K562 (cell line): ENCODE measurements around the gene GINS3. TPM values are rescaled to one million over a fixed set of nuclear protein-coding genes. Genes with fewer than 3 reads are reported as not detected.

Source experiments
- ATAC-seq: fragments of 200-7000 bp; cut with Tn5 transposase; 3 replicates; pipeline ENCODE4 v1.9.1; 2020; ENCODE audit warnings: moderate library complexity
- BruUV-seq: library from RNA; stranded (reverse); fragments of 400-500 nt; replicated peaks from 2 replicates; lab custom pipeline; 2021; lab: Mats Ljungman, UMichigan
- CTCF ChIA-PET: fragments of 300-600 bp; formaldehyde crosslinking; extraction: SDS; loops from one replicate; lab custom pipeline; 2021; ENCODE audit warnings: low intra/inter-chr PET ratio; lab: Yijun Ruan, JAX
- POLR2A ChIA-PET: fragments of 300-600, 350-650 bp; sonication (Branson Sonifier 250); formaldehyde crosslinking; extraction: SDS; loops from one replicate; lab custom pipeline; 2021; ENCODE audit warnings: antibody characterized with exemption, inconsistent platforms; lab: Yijun Ruan, JAX
- DNase-seq, 4 experiments: peaks; one replicate each; pipeline versions ENCODE4 v3.0.0 to v3.0.0-alpha.2; 2011 to 2018; ENCODE audit warnings: low spot score in 3 of 4, mixed read lengths in 3 of 4; ENCODE audit errors: extremely low read depth in 1 of 4
- FAIRE-seq: peaks from 2 replicates; lab custom pipeline; 2011; peaks lifted over from hg19 to GRCh38; lab: Jason Lieb, UNC
- H2AFZ ChIP-seq: 2 replicates; pipeline ENCODE4 v1.6.0; 2011; ENCODE audit warnings: low read depth, low read length, control low read depth, inconsistent platforms
- H3K27ac ChIP-seq: fragments of 200-600 bp; 3 replicates; pipeline ENCODE4 v1.8.0; 2011; ENCODE audit warnings: low read depth, mild to moderate bottlenecking, control low read depth, inconsistent platforms, low read length, moderate library complexity, mixed read lengths; ENCODE audit errors: extremely low read depth
- H3K27me3 ChIP-seq, 2 experiments: fragments of 300-600 bp in 1 of 2; 2 replicates in 1 of 2; 3 replicates in 1 of 2; pipeline versions ENCODE4 v1.6.0 to v1.8.0; 2011; ENCODE audit warnings: inconsistent platforms in 2 of 2, low read length in 2 of 2, mild to moderate bottlenecking in 1 of 2, mixed read lengths in 1 of 2, moderate library complexity in 1 of 2; ENCODE audit not compliant: control insufficient read depth in 2 of 2, insufficient read depth in 2 of 2
- H3K36me3 ChIP-seq: fragments of 300-600 bp; 3 replicates; pipeline ENCODE4 v1.8.0; 2011; ENCODE audit warnings: mild to moderate bottlenecking, low read length, inconsistent platforms; ENCODE audit not compliant: control insufficient read depth, insufficient read depth
- H3K4me1 ChIP-seq, 2 experiments: fragments of 200-600 bp in 1 of 2; replicated peaks in 1 of 2; 2 replicates in 1 of 2; 3 replicates in 1 of 2; pipeline versions ENCODE4 v1.5.1 to v1.8.0; 2011; ENCODE audit warnings: inconsistent platforms in 2 of 2, low read length in 2 of 2, mild to moderate bottlenecking in 1 of 2, mixed read lengths in 1 of 2, moderate library complexity in 1 of 2; ENCODE audit not compliant: control insufficient read depth in 2 of 2, insufficient read depth in 2 of 2
- H3K4me2 ChIP-seq: 2 replicates; pipeline ENCODE4 v1.6.1; 2011; ENCODE audit warnings: low read length, control low read depth, inconsistent platforms, mixed read lengths; ENCODE audit not compliant: insufficient read depth
- H3K4me3 ChIP-seq: fragments of 200-600 bp; sonication (generic), shearing (Covaris generic); 2 replicates; pipeline ENCODE4 v1.5.1; 2016; ENCODE audit warnings: control low read depth, inconsistent platforms
- H3K79me2 ChIP-seq: fragments of 200-600 bp; 3 replicates; pipeline ENCODE4 v1.8.0; 2011; ENCODE audit warnings: low read length, inconsistent platforms; ENCODE audit not compliant: control insufficient read depth, insufficient read depth
- H3K9ac ChIP-seq, 2 experiments: 2 replicates each; pipeline versions ENCODE4 v1.6.0 to v1.6.1; 2011; ENCODE audit warnings: low read depth in 2 of 2, low read length in 2 of 2, control low read depth in 1 of 2, inconsistent platforms in 1 of 2, mild to moderate bottlenecking in 1 of 2, mixed read lengths in 1 of 2; ENCODE audit not compliant: insufficient read depth in 1 of 2
- H3K9me1 ChIP-seq: one replicate; pipeline ENCODE4 v1.6.0; 2011; ENCODE audit warnings: inconsistent platforms, mild to moderate bottlenecking, low read length, moderate library complexity; ENCODE audit not compliant: control insufficient read depth, insufficient read depth
- H3K9me3 ChIP-seq: replicated peaks from 2 replicates; pipeline ENCODE4 v1.5.1; 2011; ENCODE audit warnings: low read depth, low read length, inconsistent platforms; ENCODE audit not compliant: control insufficient read depth, insufficient read depth
- H4K20me1 ChIP-seq: replicated peaks from 2 replicates; pipeline ENCODE4 v1.6.1; 2011; ENCODE audit warnings: low read length, inconsistent platforms, mixed read lengths; ENCODE audit not compliant: control insufficient read depth, insufficient read depth
- KDM2B ChIP-seq: fragments of 250-450 bp; sonication (Bioruptor Pico); IDR thresholded peaks from 2 replicates; pipeline ENCODE4 v1.8.0; 2021; ENCODE audit warnings: mild to moderate bottlenecking, moderate library complexity
- ZNF766 ChIP-seq: fragments of 200-800 bp; sonication (Bioruptor generic); conservative IDR thresholded peaks from 2 replicates; pipeline ENCODE4 v1.6.1; 2016; ENCODE audit warnings: missing genetic modification characterization, missing compliant biosample characterization
- WGBS: fragments of 100-300 bp; shearing (Covaris generic); methylation state at CpG from one replicate; pipeline ENCODE4 v1.1.6; 2016; ENCODE audit warnings: low coverage, mixed read lengths; ENCODE audit not compliant: insufficient coverage; ENCODE audit errors: missing lambda C conversion rate; 5-methylcytosine and 5-hydroxymethylcytosine counted together
- in situ Hi-C: fragments of 300-500 bp; cut with MboI; formaldehyde crosslinking; loops from 4 replicates; pipeline ENCODE4 v1.15.0; 2018; ENCODE audit warnings: inconsistent platforms, mixed read lengths
- intact Hi-C: fragments of 100-400 bp; cut with micrococcal nuclease; formaldehyde crosslinking; loops from 2 replicates; pipeline ENCODE4 v1.14.2; 2022
- polyA plus RNA-seq, 8 experiments: library from polyadenylated mRNA; depleted of rRNA in 4 of 8; stranded (reverse) in 5 of 8; unstranded in 3 of 8; fragments of >200 nt; fragmentation: Nextera tagmentation in 2 of 8; fragmentation: Illumina TruSeq in 1 of 8; extraction: Ambion mirVana in 2 of 8; extraction: Trizol in 1 of 8; gene quantifications; 2 replicates each; pipeline versions ENCODE4 v1.2.1 to v1.2.3, GENCODE V29; 2011 to 2014; ENCODE audit warnings: inconsistent platforms in 1 of 8, missing spikeins in 1 of 8
- total RNA-seq, 7 experiments: library from RNA; depleted of rRNA in 6 of 7; stranded (reverse); fragments of >200 nt in 6 of 7; fragmentation: Illumina TruSeq in 2 of 7; extraction: Trizol in 2 of 7; gene quantifications; 2 replicates each; pipeline versions ENCODE4 v1.2.1 to v1.2.3, GENCODE V29; 2011 to 2021; ENCODE audit warnings: low replicate concordance in 1 of 7
- TF ChIP-seq, protein P1 (sequence below), 2 experiments: IDR thresholded peaks in 1 of 2; conservative IDR thresholded peaks in 1 of 2; 2 replicates each; pipeline ENCODE4 v1.6.1; 2016; ENCODE audit warnings: low read depth in 2 of 2, mild to moderate bottlenecking in 1 of 2, missing compliant biosample characterization in 1 of 2, missing genetic modification characterization in 1 of 2, moderate library complexity in 1 of 2
- TF ChIP-seq, protein P2 (sequence below): fragments of 450-650 bp; IDR thresholded peaks from 2 replicates; pipeline ENCODE4 v1.6.1; 2016; ENCODE audit warnings: antibody characterized with exemption

Gene GINS3
- total and polyA plus RNA-seq, 9 of the 15 experiments (the other 6 are each of a cell fraction or from before 2014, with no cell fraction given), result 17.8 to 31.9 (median 25.4) TPM

DNA sequence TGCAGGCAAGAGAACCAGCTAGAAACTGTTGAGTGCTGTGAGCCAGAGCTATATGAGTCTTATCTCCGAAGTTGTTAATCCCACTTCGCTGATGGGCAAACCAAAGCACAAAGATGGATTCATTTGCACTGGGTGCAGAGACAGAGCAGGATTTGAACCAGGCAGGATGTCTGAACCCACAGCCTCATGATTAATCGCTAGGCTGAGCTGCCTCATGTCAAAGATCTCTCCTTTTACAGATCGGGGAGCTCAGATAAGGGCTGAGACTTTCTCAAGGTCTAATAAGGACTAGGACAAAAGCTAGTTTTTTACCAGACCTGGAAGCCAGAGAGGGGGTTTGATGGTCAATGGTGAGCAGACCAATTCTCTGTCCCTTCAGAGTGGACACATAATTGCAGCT lies 51.5 kb downstream of the GINS3 start (continued):
- TF ChIP-seq, protein P1, sequence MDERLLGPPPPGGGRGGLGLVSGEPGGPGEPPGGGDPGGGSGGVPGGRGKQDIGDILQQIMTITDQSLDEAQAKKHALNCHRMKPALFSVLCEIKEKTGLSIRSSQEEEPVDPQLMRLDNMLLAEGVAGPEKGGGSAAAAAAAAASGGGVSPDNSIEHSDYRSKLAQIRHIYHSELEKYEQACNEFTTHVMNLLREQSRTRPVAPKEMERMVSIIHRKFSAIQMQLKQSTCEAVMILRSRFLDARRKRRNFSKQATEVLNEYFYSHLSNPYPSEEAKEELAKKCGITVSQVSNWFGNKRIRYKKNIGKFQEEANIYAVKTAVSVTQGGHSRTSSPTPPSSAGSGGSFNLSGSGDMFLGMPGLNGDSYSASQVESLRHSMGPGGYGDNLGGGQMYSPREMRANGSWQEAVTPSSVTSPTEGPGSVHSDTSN (CRISPR knock-in tag; IDR thresholded peaks at IDR 0.05; ENCODE audit: low read depth), result no peak
- TF ChIP-seq, protein P1 (tag; conservative IDR thresholded peaks at IDR 0.05; ENCODE audit: low read depth), result peak; percentile 71
- TF ChIP-seq, all 486 proteins: peak for 2

DNA sequence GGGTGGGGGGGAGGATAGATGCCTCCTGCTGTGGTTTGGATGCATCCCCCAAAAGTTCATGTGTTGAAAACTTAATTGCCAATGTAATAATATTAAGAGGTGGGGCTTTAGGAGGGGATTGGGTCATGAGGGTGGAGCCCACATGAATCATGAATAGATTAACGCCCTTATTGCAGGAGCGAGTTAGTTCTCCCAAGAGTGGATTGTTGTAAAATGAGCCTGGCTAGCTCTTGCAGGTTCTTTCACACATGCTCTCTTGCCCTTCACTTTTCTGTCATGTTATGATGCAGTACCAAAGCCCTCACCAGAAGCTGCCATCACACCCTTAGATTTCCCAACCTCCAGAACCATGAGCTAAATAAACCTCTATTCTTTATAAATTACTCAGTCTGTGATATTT lies 52.0 kb downstream of the GINS3 start:
- Histone ChIP-seq H2AFZ (no peak overlapping the region), H3K27ac (no peak overlapping the region), H3K9ac (no peak overlapping the region), H3K9me3 (no peaks in the 10 kb centered on the region), H3K9me1 (no peaks in the 10 kb centered on the region), H3K4me3 (no peak overlapping the region)
- in situ Hi-C loops, result no loop called here
- no peak for ATAC-seq
- no peak for FAIRE-seq
- TF ChIP-seq, protein P2, sequence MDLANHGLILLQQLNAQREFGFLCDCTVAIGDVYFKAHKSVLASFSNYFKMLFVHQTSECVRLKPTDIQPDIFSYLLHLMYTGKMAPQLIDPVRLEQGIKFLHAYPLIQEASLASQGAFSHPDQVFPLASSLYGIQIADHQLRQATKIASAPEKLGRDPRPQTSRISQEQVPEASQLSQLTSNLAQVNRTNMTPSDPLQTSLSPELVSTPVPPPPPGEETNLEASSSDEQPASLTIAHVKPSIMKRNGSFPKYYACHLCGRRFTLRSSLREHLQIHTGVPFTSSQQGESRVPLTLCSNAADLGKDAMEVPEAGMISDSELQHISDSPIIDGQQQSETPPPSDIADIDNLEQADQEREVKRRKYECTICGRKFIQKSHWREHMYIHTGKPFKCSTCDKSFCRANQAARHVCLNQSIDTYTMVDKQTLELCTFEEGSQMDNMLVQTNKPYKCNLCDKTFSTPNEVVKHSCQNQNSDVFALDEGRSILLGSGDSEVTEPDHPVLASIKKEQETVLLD, result no peak
- TF ChIP-seq KDM2B (CRISPR knock-in tag) (no peak), ZNF766 (CRISPR knock-in tag) (0 out of 2 replicates have a peak, but pooled peaks have one; percentile 44)
- TF ChIP-seq, all 486 proteins: peak for 1
- H3K27me3 ChIP-seq, result peaks cover 0 to 17% of the 10 kb centered on the region in 2 experiments; a peak in 2 of 5 replicates
- intact Hi-C loops, result no loop called here
- ChIA-PET POLR2A (interaction anchor here (1.5 kb wide), 1 partner anchor 10 kb away, joined by 5 read pairs; no protein-coding TSS in a partner anchor), CTCF (no interaction called here)
- no peak for DNase-seq
- H3K4me1 ChIP-seq, result peaks cover 0 to 2% of the 10 kb centered on the region in 2 experiments; a peak in 2 of 5 replicates
- no peaks in the 10 kb centered on the region for H3K36me3 ChIP-seq
- no peak overlapping the region for H3K4me2 ChIP-seq
- 3% methylated on average over 2 of the region's 2 CpGs for WGBS
- no TSS peak for BruUV-seq
- no peaks in the 10 kb centered on the region for H3K79me2 ChIP-seq
- H4K20me1 ChIP-seq, result no peaks in the 10 kb centered on the region
